Lower lobe of right lung (tissue), 2 donors: ENCODE results near the gene COX7B. TPM values are rescaled to one million over a fixed set of nuclear protein-coding genes. Genes with fewer than 3 reads are reported as not detected.
"Not testable (repeated sequence)": the region's sequence is repeated elsewhere in the genome, so short reads cannot be mapped to it uniquely, and the experiment has no call there.

ENCODE experiments used
- ATAC-seq, 2 donors: fragments of 200-7000 bp; cut with Tn5 transposase; one replicate each; pipeline ENCODE4 v1.9.1; 2020 to 2022; ENCODE audit warnings: mild to moderate bottlenecking in 2 of 2, moderate library complexity in 2 of 2
- DNase-seq: peaks from one replicate; pipeline ENCODE4 v3.0.0-alpha.2; 2020
- H3K27ac ChIP-seq: fragments of 200-600 bp; one replicate; pipeline ENCODE4 v1.8.0; 2022
- H3K27me3 ChIP-seq: fragments of 200-600 bp; one replicate; pipeline ENCODE4 v1.8.0; 2022; ENCODE audit warnings: low read depth
- H3K36me3 ChIP-seq: fragments of 200-600 bp; one replicate; pipeline ENCODE4 v1.8.0; 2022; ENCODE audit warnings: mild to moderate bottlenecking
- H3K4me1 ChIP-seq: fragments of 200-600 bp; one replicate; pipeline ENCODE4 v1.8.0; 2022
- H3K4me3 ChIP-seq: fragments of 200-600 bp; one replicate; pipeline ENCODE4 v1.8.0; 2022; ENCODE audit warnings: mild to moderate bottlenecking
- H3K9me3 ChIP-seq: fragments of 200-600 bp; one replicate; pipeline ENCODE4 v1.8.0; 2022
- intact Hi-C: fragments of 100-400 bp; cut with DNase I; formaldehyde crosslinking; loops from one replicate; pipeline ENCODE4 v1.11.0; 2022
- long read RNA-seq: library from polyadenylated mRNA; unstranded; transcript quantifications from one replicate; pipeline ENCODE4 v2.0.0, GENCODE V29; 2021
- total RNA-seq: library from RNA; stranded (reverse); fragmentation: NEBNext Ultra II Directional; extraction: Animal tissue kit (Norgen Biotek cat#: 25700); gene quantifications from one replicate; pipeline ENCODE4 v1.2.1, GENCODE V29; 2021
- TF ChIP-seq, protein P1 (sequence below): fragments of 200-600 bp; IDR thresholded peaks from one replicate; pipeline ENCODE4 v1.8.0; 2022; ENCODE audit warnings: antibody characterized with exemption, mild to moderate bottlenecking
- donor health status: DM: no; HTN: yes; CAD: no; lungs with severe emphysema.

Gene COX7B, protein sequence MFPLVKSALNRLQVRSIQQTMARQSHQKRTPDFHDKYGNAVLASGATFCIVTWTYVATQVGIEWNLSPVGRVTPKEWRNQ
- total RNA-seq: 174 TPM
- long read RNA-seq, transcript COX7B-203 (3 exons, 2,471 nt): major isoform, 30 of 32 reads
- long read RNA-seq, partial matches to known transcripts: 1 of 32 reads
- long read RNA-seq, other reads (novel, unspliced or antisense): 0 of 32 reads

DNA sequence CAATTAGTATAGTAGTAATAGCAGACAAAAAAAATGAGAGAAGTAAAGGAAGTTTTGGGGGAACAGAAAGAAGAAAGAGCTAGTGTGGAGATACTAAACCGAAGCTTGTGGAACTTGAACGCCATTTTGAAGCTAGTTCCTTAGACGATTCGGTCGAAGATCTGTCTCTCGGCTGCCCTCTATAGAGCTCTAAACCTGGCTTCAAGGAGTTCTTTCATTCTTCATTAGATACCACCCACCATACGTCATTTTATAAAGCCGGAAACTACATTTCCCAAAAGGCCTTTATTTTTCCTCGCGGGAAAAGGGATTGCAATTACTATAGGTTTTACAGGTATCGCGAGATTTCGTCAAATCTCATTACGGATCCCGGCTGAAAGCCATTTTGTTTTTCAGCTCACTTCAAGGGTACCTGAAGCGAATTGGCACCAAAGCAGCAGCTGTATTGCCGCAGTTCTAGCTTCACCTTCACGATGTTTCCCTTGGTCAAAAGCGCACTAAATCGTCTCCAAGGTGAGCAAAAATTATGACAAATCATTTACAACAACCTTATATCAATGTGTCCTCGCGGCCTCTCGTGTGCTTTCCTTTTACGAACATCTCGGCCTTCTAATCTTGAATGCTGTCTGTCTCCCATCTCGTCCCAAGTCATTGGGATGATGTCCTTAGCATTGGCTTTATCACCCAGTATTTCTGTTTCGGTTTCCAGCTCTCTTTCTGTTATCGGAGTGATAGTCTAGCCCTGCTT is at the start of gene COX7B:
Gene COX7B (plus strand): TSS at position 388 of the 748 bp plus-strand sequence. CDS start 86 bp downstream, at position 474.
- intact Hi-C loops: no loop called here
- Histone ChIP-seq H3K4me3 (peak within 1 kb of the TSS; percentile 65), H3K36me3 (peaks cover 20% of the 10 kb centered on the region), H3K27me3 (no peaks in the 10 kb centered on the region), H3K4me1 (peaks cover 20% of the 10 kb centered on the region), H3K27ac (peak within 1 kb of the TSS; percentile 81), H3K9me3 (no peaks in the 10 kb centered on the region)
- peak; percentile 86 to 91 for ATAC-seq
- TF ChIP-seq, protein P1, sequence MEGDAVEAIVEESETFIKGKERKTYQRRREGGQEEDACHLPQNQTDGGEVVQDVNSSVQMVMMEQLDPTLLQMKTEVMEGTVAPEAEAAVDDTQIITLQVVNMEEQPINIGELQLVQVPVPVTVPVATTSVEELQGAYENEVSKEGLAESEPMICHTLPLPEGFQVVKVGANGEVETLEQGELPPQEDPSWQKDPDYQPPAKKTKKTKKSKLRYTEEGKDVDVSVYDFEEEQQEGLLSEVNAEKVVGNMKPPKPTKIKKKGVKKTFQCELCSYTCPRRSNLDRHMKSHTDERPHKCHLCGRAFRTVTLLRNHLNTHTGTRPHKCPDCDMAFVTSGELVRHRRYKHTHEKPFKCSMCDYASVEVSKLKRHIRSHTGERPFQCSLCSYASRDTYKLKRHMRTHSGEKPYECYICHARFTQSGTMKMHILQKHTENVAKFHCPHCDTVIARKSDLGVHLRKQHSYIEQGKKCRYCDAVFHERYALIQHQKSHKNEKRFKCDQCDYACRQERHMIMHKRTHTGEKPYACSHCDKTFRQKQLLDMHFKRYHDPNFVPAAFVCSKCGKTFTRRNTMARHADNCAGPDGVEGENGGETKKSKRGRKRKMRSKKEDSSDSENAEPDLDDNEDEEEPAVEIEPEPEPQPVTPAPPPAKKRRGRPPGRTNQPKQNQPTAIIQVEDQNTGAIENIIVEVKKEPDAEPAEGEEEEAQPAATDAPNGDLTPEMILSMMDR: peak; percentile 38
- peak; percentile 45 for DNase-seq

DNA sequence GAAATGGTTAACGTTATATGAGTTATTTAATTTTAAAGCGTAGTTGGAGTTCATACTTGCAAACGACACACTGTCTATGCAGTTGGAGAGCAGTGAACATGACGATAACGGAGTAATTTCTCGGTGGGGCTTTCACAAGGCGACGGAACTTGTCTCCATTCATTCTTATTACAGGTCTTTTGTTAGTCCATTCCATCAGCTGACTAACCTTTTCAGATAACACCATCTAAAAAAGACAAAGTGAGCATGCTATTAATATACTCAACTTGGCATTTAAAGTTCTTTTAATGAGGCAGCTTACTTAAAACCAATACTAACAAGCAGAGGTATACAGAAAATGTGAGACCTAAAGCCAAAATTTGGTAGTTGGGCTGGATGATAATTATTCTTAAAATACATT is 23.9 kb upstream of the COX7B start:
- TF ChIP-seq, protein P1: no peak
- Histone ChIP-seq H3K36me3 (peaks cover 15% of the 10 kb centered on the region), H3K27ac (no peak overlapping the region), H3K9me3 (no peaks in the 10 kb centered on the region), H3K4me1 (no peaks in the 10 kb centered on the region), H3K4me3 (no peak overlapping the region), H3K27me3 (no peaks in the 10 kb centered on the region)
- DNase-seq (no peak), ATAC-seq (no peak)
- intact Hi-C loops: no loop called here

DNA sequence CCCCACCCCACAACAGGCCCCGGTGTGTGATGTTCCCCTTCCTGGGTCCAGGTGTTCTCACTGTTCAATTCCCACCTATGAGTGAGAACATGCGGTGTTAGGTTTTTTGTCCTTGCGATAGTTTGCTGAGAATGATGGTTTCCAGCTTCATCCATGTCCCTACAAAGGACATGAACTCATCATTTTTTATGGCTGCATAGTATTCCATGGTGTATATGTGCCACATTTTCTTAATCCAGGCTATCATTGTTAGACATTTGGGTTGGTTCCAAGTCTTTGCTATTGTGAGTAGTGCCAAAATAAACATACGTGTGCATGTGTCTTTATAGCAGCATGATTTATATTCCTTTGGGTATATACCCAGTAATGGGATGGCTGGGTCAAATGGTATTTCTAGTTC is 17.9 kb upstream of the COX7B start:
- DNase-seq, H3K9me3 ChIP-seq, intact Hi-C loops, H3K27ac ChIP-seq, H3K4me3 ChIP-seq, H3K27me3 ChIP-seq, H3K36me3 ChIP-seq, H3K4me1 ChIP-seq, ATAC-seq: not testable (repeated sequence)

DNA sequence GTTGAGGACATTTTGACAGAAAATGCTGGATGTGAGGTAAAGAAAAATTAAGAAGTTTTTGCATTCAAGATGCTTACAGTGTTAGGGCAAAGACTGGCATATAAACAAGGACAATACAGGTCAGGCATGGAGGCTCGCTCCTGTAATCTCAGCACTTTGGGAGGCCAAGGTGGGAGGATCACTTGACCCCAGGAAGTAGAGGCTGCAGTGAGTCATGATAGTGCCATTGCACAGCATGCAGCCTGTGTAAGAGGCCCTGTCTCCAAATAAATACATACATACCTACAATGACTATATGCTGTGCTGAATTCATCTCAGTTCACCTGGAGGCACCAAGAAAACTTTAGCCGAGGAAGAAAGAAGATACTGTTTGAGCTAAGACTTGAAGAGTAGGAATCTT is 6.4 kb upstream of the COX7B start:
- TF ChIP-seq, protein P1: no peak
- DNase-seq (no peak), ATAC-seq (no peak)
- H3K27me3 ChIP-seq: no peaks in the 10 kb centered on the region
- H3K4me1 ChIP-seq: no peaks in the 10 kb centered on the region
- intact Hi-C loops: no loop called here
- no peak overlapping the region for H3K27ac ChIP-seq
- H3K36me3 ChIP-seq: no peaks in the 10 kb centered on the region
- no peaks in the 10 kb centered on the region for H3K9me3 ChIP-seq
- no peak overlapping the region for H3K4me3 ChIP-seq

DNA sequence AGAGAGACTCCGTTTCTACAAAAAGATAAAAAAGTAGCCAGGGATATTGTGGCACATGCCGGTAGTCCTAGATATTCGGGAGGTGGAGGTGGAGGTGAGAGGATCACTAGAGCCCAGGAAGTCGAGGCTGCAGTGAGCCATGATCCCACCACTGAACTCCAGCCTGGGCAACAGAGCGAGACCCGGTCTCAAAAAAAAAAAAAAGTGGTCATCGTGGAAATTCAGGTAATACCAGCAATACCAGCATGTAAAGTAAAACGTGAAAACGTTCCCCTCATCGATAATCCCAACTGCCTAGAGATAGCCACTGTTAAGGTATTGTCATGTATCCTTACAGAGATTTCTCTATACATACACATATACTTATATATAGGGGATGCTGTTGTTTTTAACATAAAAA is 5.6 kb upstream of the COX7B start:
- TF ChIP-seq, protein P1: no peak
- DNase-seq (no peak), ATAC-seq (no peak)
- Histone ChIP-seq H3K36me3 (no peaks in the 10 kb centered on the region), H3K9me3 (no peaks in the 10 kb centered on the region), H3K4me3 (peak overlapping the region; percentile 70), H3K4me1 (no peaks in the 10 kb centered on the region), H3K27me3 (no peaks in the 10 kb centered on the region), H3K27ac (no peak overlapping the region)
- intact Hi-C loops: no loop called here
